Stimulated activated CD8-positive, alpha-beta memory T cell treated with anti-CD3 and anti-CD28 coated beads, Interleukin-12 subunit alpha, Interleukin-12 subunit beta, amount 100 ng/mL, for 4 hours (primary cell): ENCODE data around the gene CST5.
"Not testable (repeated sequence)": the region's sequence is repeated elsewhere in the genome, so short reads cannot be mapped to it uniquely, and the experiment has no call there.

ENCODE experiments used
- DNase-seq: peaks from one replicate; pipeline ENCODE4 v3.0.0-alpha.2; 2020; ENCODE audit warnings: low read depth

CST5 gene

GRCh38 chr20:23889775-23890187, 10.2 kb upstream of the CST5 start:
- peak; percentile 27 for DNase-seq

- DNase-seq, result no peak
These were observed 8.3 kb upstream of the CST5 start for GRCh38 chr20:23887856-23888255.

GRCh38 chr20:23884771-23885162, 5.2 kb upstream of the CST5 start:
- DNase-seq, result no peak

GRCh38 chr20:23884136-23884770, 4.7 kb upstream of the CST5 start:
- DNase-seq, result no peak

- DNase-seq, result no peak
These were observed 1.8 kb upstream of the CST5 start for GRCh38 chr20:23881371-23881770.

DNA sequence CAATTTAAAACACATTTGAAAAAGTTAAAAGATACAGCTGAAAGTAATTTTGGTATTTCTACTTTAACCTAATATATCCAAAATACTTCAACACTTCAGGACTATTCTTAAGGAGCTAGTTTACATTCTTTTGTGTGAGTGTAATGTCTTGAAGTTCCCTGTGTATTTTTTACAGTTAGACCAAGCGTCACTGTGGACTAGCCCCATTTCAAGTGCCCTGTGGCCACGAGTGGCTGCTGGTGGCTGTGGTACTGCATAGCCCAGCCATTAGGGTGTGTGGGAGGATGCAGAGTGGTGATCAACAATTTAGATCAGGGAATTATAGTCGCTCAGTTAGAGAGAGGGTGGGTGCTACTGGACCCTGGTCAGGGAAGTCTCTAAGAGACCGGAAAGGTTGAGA, 869 bp upstream of the CST5 start:
- no peak for DNase-seq

DNA sequence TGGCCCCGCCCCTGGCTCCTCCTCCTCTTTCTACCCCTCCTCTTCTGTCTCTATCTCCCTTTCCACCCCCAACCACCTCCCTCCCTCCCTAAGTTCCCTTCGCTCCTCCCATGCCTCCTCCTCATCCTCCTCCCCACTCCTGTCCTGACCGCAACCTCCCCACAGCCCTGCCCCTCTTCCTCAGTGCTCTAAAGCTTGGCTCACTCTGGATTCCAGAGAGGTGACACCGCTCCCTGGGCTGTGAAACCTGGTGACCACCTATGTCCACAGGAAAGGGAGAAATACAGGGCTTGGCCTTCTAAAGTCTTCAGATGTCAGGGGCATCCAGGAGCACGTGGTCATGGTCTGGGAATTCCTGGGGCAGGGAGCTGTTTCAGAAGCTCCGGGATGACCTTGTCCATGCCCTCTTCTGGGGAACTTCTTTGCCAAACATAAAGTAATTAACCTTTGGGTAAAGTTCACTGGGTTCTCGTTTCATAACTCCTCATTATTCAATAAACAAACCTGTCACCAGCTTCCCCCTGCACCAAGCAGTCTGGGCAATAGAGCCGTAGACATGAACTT, 345 bp upstream of the CST5 start:
- no peak for DNase-seq

GRCh38 chr20:23878787-23879186, 761 bp downstream of the CST5 start:
- no peak for DNase-seq

DNA sequence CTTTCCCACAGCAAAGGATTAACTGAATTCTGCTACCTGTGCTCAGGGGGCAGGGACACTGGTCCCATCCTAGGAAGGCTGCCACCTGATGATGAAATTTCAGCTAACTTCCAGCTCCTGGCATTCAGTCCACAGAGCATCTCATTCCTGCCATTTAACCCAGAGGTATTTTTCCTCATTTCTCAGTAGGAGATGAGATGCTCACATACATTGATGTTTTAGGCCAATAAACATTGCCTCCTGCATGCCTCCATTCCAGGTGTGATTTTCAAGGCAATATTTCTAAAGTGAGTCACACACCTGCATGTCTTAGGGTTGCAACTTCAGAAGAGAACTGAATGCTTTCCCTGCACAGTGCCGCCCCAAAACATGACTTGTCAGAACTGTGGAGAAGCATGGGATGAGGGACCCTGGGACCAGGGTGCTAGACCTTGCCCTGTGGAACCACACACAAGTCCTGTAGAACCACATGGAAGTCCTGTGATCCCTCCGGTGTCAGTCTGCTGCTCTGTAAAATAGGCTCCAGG, 1.5 kb downstream of the CST5 start:
- DNase-seq, result not testable (repeated sequence)

- no peak for DNase-seq
These were observed 2.0 kb downstream of the CST5 start for GRCh38 chr20:23877524-23877923.

- DNase-seq, result no peak
These were observed 3.8 kb downstream of the CST5 start for GRCh38 chr20:23875606-23876237.

DNA sequence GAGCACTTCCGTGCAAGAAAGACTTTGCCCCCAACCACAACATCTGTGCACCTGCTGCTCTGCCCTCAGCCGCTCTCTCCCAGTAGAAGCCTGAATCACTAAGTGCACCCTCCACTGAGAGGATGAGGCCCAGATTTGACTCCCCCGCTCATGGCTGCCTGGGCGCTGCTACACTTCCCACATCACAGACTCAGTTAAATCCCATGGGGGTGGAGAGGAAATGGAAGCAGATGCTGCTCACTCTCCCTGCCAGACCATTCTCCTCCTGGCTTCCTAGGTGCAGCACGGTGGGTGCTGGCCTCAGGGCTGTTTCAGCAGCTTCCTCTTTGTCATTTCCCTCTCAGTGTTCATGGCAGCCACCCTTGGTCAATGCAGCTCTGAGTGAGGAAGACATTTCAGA, 4.8 kb downstream of the CST5 start:
- no peak for DNase-seq

DNA sequence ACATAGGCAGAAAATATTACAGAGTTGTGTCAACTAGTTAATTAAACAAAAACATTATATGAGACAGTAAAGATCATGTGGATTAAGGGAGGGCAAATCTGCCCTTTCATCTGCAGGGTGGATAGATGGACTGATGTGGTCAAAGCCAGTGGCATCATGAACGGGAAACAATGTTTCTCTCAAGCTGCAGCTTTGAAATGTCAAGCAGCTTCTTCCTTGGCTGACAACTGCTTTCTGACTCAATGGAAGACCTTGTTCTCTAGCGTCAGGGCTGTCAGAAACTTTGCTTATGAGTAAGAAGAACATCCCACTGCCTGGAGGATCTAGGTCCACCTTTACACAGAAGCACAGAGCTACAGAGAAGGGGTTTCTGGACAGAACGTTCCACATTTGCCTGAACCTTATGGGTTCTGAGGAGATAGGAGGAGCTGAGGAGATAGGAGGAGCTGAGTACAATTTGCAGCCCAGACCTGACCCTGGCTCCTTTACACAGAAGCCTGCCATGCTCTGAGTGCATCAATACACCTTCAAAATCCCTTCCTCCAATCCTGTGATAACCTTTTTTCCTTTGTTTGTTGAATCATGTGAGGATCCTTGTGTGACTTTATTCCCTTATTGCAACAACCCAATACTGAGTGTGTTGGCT, 6.1 kb downstream of the CST5 start:
- DNase-seq, result no peak

DNA sequence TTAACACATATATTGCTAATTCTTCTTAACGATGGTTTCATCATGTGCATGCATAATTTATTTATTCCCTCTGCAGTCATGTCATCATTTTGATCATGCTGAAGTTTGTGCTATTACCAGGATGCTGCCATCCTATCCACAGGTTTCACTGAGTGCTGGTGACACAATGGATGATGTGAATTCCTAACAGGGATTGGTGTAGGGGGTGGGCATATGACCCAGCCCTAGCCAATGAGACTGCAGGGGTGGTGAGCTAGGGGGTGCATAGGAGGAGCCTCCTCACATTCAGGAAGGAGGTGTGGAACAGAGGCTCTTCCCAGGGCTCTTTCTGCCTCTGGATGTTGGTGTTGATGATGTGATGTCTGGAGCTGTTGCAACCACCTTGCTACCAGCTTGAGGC, 7.5 kb downstream of the CST5 start:
- DNase-seq, result no peak

GRCh38 chr20:23870461-23870860, 9.1 kb downstream of the CST5 start:
- no peak for DNase-seq

DNA sequence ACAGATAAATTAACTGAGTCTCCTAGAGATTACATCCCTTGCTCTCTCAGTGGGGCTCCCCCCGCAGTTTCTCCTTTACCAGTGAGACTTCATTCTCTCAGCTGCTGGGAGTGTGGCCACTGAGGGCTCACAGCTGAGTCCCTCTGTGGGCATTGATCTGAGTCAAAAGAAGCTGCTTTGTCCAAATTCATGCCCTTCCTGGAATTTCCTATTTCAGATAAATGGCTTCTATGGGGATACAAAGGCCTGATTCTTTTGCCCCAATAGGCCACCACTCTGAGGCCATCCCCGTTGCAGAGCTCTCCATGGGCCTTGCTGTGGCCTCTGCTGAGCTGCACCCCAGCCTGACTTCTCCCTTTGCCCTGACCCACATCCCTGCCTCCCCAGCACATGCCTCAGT, 10.0 kb downstream of the CST5 start:
- no peak for DNase-seq

GRCh38 chr20:23868321-23868720, 11.2 kb downstream of the CST5 start:
- DNase-seq, result no peak

DNA sequence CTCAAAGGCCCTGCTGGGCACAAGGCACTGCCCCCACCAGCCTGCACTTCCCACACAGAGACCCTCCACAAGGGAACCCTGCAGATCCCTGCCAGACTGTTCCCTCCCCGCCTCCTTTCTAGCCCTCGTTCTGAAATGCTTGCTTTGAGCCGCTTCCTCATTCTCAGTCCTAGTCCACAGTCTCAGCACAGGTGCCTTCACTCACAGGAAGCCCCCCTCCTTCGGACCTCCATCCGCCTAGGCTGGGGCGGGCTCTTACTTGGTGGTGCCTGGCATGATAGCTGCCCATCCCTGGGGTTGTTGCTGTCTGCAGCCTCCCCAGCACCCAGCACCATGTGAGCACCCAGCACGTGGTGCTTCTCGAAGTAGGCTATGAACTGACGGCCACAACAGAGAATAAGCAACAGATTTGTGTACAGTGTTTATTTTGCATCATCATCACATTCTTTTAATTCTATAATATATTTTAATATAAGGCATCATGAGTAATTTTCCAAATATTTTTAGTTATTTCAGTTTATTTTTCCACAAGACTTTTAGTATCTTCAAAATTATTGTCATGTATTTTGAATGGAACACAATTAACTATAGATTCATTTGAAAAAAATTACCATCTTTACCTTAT, 12.3 kb downstream of the CST5 start:
- DNase-seq, result no peak

GRCh38 chr20:23860771-23861170, 18.8 kb downstream of the CST5 start:
- DNase-seq, result not testable (repeated sequence)

DNA sequence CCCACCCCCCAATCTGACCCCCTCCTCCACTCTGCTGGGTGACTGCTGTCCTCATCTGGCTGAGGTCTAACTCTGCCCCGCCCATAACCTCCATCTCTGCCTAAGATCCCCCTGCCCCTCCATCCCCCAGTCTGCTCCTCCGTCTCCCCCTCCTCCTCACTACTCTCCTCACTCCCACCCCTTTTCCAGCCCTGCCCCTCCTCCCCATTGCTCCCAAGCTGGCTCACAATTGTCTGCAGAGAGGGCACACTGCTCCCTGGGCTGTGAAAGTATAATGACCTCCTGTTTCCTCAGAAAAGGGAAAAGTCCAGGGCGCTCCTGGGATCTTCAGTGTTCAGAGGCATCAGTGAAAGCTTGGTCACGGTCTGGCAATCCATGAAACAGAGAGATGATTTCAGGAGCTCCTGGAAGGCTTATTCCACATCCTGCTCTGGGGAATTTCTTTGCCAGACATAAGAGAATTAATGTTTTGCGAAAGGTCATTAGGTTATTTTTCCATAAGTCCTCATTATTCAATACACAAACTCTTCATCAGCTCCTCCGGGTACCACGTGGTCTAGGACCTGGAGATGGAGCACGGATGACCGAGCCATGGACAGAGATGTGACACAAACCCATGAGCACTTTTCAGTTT, 21.5 kb downstream of the CST5 start:
- no peak for DNase-seq

GRCh38 chr20:23856736-23857135, 22.8 kb downstream of the CST5 start:
- no peak for DNase-seq

GRCh38 chr20:23856226-23856625, 23.3 kb downstream of the CST5 start:
- DNase-seq, result no peak
